Measurements from ENCODE around the gene SOWAHB. TPM values are rescaled to one million over a fixed set of nuclear protein-coding genes. Genes with fewer than 3 reads are reported as not detected.

Gene SOWAHB
- total and polyA plus RNA-seq, 2 donors (not counting 1 experiment from before 2014, with no cell fraction given) = not detected

- 100% methylated on average over 2 of the region's 4 CpGs for WGBS (ENCODE audit: insufficient coverage)
- Histone ChIP-seq H3K27me3 (replicated peaks in 1 of 4; ENCODE audit: control extremely low read depth in 1 of 4, control insufficient read depth in 3 of 4, insufficient read depth in 4 of 4, low read length in 3 of 4) (peaks cover 0 to 8% (median 5%) of the 10 kb centered on the region in 4 experiments), H4K20me1 (ENCODE audit: control insufficient read depth, insufficient read depth, low read length, poor library complexity, severe bottlenecking) (no peaks in the 10 kb centered on the region), H3K9ac (ENCODE audit: low read length) (no peak overlapping the region), H3K9me3 (ENCODE audit: control extremely low read depth in 1 of 3, control insufficient read depth in 2 of 3, insufficient read depth in 1 of 3, low read length in 2 of 3) (no peaks in the 10 kb centered on the region), H3K27ac (ENCODE audit: low read length in 2 of 2) (no peak overlapping the region), H3K4me3 (ENCODE audit: control extremely low read depth in 1 of 5, extremely low read depth in 1 of 5, insufficient read depth in 1 of 5, low read depth in 2 of 5, low read length in 4 of 5) (no peak overlapping the region), H3K36me3 (replicated peaks in 1 of 2; ENCODE audit: control extremely low read depth in 1 of 2, control insufficient read depth in 1 of 2, extremely low read depth in 1 of 2, insufficient read depth in 2 of 2, low read length in 1 of 2) (no peaks in the 10 kb centered on the region), H3K4me1 (ENCODE audit: control insufficient read depth in 2 of 2, insufficient read depth in 2 of 2, low read length in 2 of 2) (no peaks in the 10 kb centered on the region), H2AFZ (ENCODE audit: insufficient read depth, low read depth, low read length, poor library complexity, severe bottlenecking) (no peak overlapping the region), H3K4me2 (replicated peaks; ENCODE audit: low read depth, low read length, poor library complexity, severe bottlenecking) (no peak overlapping the region), H3K79me2 (ENCODE audit: control insufficient read depth, insufficient read depth, low read length) (no peaks in the 10 kb centered on the region)
- no peak for TF ChIP-seq EZH2 (IDR thresholded peaks at IDR 0.05; ENCODE audit: borderline replicate concordance, insufficient read depth, low read depth, low read length, poor library complexity, severe bottlenecking)
- TF ChIP-seq CTCF (IDR thresholded peaks at IDR 0.05) = no peak
- DNase-seq (no peak), ATAC-seq (ENCODE audit: low read depth) (no peak)
- H3K4me3 Mint-ChIP-seq = no peak overlapping the region
- no peaks in the 10 kb centered on the region for H3K4me1 Mint-ChIP-seq
- CTCF ChIA-PET = no interaction called here
- H3K27ac Mint-ChIP-seq = no peak overlapping the region
- peaks cover 24% of the 10 kb centered on the region for H3K27me3 Mint-ChIP-seq
- intact Hi-C loops (cut with micrococcal nuclease) = no loop called here
- H3K9me3 Mint-ChIP-seq (ENCODE audit: insufficient read depth) = no peaks in the 10 kb centered on the region
- POLR2A ChIA-PET = no interaction called here
Measured at GRCh38 chr4:76850010-76850441, 47.9 kb downstream of the SOWAHB start.

Other genes starting within 250 kb of the SOWAHB start
- 20.3 and 22.7 TPM in 2 replicates for gene SEPTIN11, start 51.6 kb upstream of the SOWAHB start, total RNA-seq
- gene SEPTIN11, start 51.6 kb upstream of the SOWAHB start, polyA plus RNA-seq = 2.6 and 3.5 TPM in 2 replicates
- gene CCNI, start 177.8 kb upstream of the SOWAHB start, total RNA-seq = 314 and 328 TPM in 2 replicates
- gene CCNI, start 177.8 kb upstream of the SOWAHB start, polyA plus RNA-seq = 95.1 and 104 TPM in 2 replicates

Measured in B cell (primary cell).